Kidney epithelial cell (primary cell): ENCODE results near the gene R3HDM1. TPM values are rescaled to one million over a fixed set of nuclear protein-coding genes. Genes with fewer than 3 reads are reported as not detected.

ENCODE experiments used
- DNase-seq: peaks from one replicate; pipeline ENCODE4 v3.0.0-alpha.2; 2010; ENCODE audit warnings: low read depth
- H3K27me3 ChIP-seq: 2 replicates; pipeline ENCODE4 v1.6.0; 2011; ENCODE audit warnings: low read length; ENCODE audit not compliant: control insufficient read depth, insufficient read depth
- H3K36me3 ChIP-seq: 2 replicates; pipeline ENCODE4 v1.5.1; 2011; ENCODE audit warnings: low read length; ENCODE audit not compliant: control insufficient read depth, insufficient read depth
- H3K4me3 ChIP-seq: 2 replicates; pipeline ENCODE4 v1.5.1; 2011; ENCODE audit warnings: low read depth, mild to moderate bottlenecking, control low read depth, low read length
- total RNA-seq: library from RNA; depleted of rRNA; stranded (reverse); fragments of >200 nt; gene quantifications from 2 replicates; pipeline ENCODE4 v1.2.3, GENCODE V29; 2015
- TF ChIP-seq, protein P1 (sequence below): IDR thresholded peaks from 2 replicates; pipeline ENCODE4 v1.5.1; 2011; ENCODE audit warnings: mild to moderate bottlenecking, moderate library complexity, low read length, control low read depth, inconsistent platforms; ENCODE audit not compliant: insufficient read depth, poor library complexity, severe bottlenecking

Gene R3HDM1
- total RNA-seq, 1 donor from 2014 or later: 12.7 TPM

DNA sequence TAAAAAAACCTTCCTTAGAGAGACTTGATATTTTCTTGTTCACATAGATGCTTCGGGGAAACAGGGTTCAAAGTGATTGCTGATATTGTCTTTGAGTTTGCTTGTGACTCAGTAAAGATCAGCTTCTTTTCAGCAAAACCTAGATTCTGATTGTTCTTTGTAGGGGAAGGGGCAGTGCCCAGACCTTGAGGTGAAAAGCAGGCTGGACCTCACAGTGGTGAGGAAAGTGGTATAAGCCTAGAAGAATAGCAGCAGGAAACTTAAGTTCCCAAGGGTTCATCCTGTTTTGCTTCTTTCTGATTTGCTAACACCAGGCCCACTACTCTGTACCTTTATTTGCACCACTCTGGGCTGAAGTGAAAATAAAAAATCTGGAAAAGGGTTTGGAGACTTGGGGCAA is 231.2 kb downstream of the R3HDM1 start:
- Histone ChIP-seq H3K36me3 (no peaks in the 10 kb centered on the region), H3K4me3 (no peak overlapping the region), H3K27me3 (no peaks in the 10 kb centered on the region)
- no peak for DNase-seq
- TF ChIP-seq, protein P1, sequence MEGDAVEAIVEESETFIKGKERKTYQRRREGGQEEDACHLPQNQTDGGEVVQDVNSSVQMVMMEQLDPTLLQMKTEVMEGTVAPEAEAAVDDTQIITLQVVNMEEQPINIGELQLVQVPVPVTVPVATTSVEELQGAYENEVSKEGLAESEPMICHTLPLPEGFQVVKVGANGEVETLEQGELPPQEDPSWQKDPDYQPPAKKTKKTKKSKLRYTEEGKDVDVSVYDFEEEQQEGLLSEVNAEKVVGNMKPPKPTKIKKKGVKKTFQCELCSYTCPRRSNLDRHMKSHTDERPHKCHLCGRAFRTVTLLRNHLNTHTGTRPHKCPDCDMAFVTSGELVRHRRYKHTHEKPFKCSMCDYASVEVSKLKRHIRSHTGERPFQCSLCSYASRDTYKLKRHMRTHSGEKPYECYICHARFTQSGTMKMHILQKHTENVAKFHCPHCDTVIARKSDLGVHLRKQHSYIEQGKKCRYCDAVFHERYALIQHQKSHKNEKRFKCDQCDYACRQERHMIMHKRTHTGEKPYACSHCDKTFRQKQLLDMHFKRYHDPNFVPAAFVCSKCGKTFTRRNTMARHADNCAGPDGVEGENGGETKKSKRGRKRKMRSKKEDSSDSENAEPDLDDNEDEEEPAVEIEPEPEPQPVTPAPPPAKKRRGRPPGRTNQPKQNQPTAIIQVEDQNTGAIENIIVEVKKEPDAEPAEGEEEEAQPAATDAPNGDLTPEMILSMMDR: no peak

GRCh38 chr2:135768863-135769262 is 237.6 kb downstream of the R3HDM1 start:
- Histone ChIP-seq H3K27me3 (no peaks in the 10 kb centered on the region), H3K36me3 (peaks cover 2% of the 10 kb centered on the region), H3K4me3 (no peak overlapping the region)
- TF ChIP-seq, protein P1: no peak
- DNase-seq: no peak

DNA sequence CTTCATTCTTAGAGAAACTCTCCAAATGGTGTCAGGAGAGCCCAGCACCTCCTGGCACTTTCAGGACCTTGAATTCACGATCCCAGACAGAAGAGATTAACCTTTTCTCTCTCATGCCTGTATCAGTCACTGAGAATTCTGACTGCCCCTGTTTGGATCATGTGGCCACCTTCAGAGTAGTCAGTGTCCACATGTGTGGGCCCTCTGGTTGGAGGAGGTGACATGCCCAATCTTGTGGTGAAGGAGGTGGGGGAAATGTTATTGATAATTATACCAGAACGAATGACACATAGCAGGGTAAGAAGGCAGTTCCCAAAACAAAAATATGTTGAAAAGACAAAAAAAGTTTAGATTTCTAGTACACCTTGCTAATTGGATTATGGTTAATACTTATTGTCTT is 242.0 kb downstream of the R3HDM1 start:
- DNase-seq: no peak
- Histone ChIP-seq H3K4me3 (no peak overlapping the region), H3K27me3 (no peaks in the 10 kb centered on the region), H3K36me3 (peaks cover 2% of the 10 kb centered on the region)
- TF ChIP-seq, protein P1: no peak

GRCh38 chr2:135773917-135774316 is 242.6 kb downstream of the R3HDM1 start:
- TF ChIP-seq, protein P1: no peak
- Histone ChIP-seq H3K27me3 (no peaks in the 10 kb centered on the region), H3K4me3 (no peak overlapping the region), H3K36me3 (peaks cover 1% of the 10 kb centered on the region)
- no peak for DNase-seq

Other genes starting within 250 kb of the R3HDM1 start
- gene ZRANB3, start 266 bp upstream of the R3HDM1 start, total RNA-seq: 6.0 and 8.5 TPM in 2 replicates
- gene UBXN4, start 210.4 kb downstream of the R3HDM1 start, total RNA-seq: 61.9 and 67.9 TPM in 2 replicates